HCT116 (cell line): ENCODE data around the gene MPIG6B. TPM values are rescaled to one million over a fixed set of nuclear protein-coding genes. Genes with fewer than 3 reads are reported as not detected.

Experiments
- ATAC-seq: fragments of 200-7000 bp; cut with Tn5 transposase; 2 replicates; pipeline ENCODE4 v1.9.1; 2020; ENCODE audit warnings: mild to moderate bottlenecking, moderate library complexity
- BruUV-seq: library from RNA; stranded (reverse); fragments of 400-500 nt; replicated peaks from 2 replicates; lab custom pipeline; 2021; lab: Mats Ljungman, UMichigan
- CTCF ChIA-PET: fragments of 300-600 bp; sonication (Branson Sonifier 250); formaldehyde crosslinking; loops from one replicate; lab custom pipeline; 2021; ENCODE audit warnings: antibody characterized with exemption; lab: Charles Lee
- POLR2A ChIA-PET: fragments of 300-600, 350-600 bp; sonication (Branson Sonifier 250); formaldehyde crosslinking; loops from one replicate; lab custom pipeline; 2021; ENCODE audit warnings: antibody characterized with exemption; lab: Charles Lee
- RAD21 ChIA-PET, 2 experiments: fragments of 300-600 bp; sonication (Branson Sonifier 250); formaldehyde crosslinking; loops; one replicate each; lab custom pipeline; 2023; ENCODE audit warnings: low total read pairs in 2 of 2; ENCODE audit not compliant: uncharacterized antibody in 2 of 2, unreplicated experiment in 2 of 2, low non-redundant PET in 1 of 2; lab: Charles Lee
- DNase-seq: peaks from one replicate; pipeline ENCODE4 v3.0.0-alpha.2; 2010; ENCODE audit warnings: low read depth, low spot score
- H2AFZ ChIP-seq: fragments of 200-600 bp; shearing (Covaris generic), sonication (generic); 2 replicates; pipeline ENCODE4 v1.6.1; 2017; ENCODE audit warnings: low read depth, mixed run types, mixed read lengths, antibody characterized with exemption, low read length; ENCODE audit not compliant: poor library complexity, severe bottlenecking
- H3K27ac ChIP-seq: 2 replicates; pipeline ENCODE4 v1.5.1; 2012; ENCODE audit warnings: low read depth, low read length
- H3K27me3 ChIP-seq: fragments of 200-600 bp; sonication (generic); 2 replicates; pipeline ENCODE4 v1.6.1; 2016; ENCODE audit warnings: mixed run types, low read length, mixed read lengths; ENCODE audit not compliant: insufficient read depth
- H3K36me3 ChIP-seq, 2 experiments: fragments of 200-500 bp in 1 of 2; fragments of 200-600 bp in 1 of 2; sonication (Bioruptor generic) in 1 of 2; sonication (generic) in 1 of 2; 2 replicates each; pipeline versions ENCODE4 v1.5.1 to v1.6.1; 2014 to 2016; ENCODE audit warnings: low read length in 2 of 2, inconsistent platforms in 1 of 2, mixed read lengths in 1 of 2, mixed run types in 1 of 2; ENCODE audit not compliant: insufficient read depth in 2 of 2, control insufficient read depth in 1 of 2
- H3K4me1 ChIP-seq, 2 experiments: fragments of 200-600 bp in 1 of 2; sonication (generic) in 1 of 2; 2 replicates each; pipeline versions ENCODE4 v1.5.1 to v1.6.1; 2012 to 2017; ENCODE audit warnings: low read length in 2 of 2, inconsistent platforms in 1 of 2, mild to moderate bottlenecking in 1 of 2, mixed read lengths in 1 of 2, mixed run types in 1 of 2, moderate library complexity in 1 of 2; ENCODE audit not compliant: insufficient read depth in 2 of 2, control insufficient read depth in 1 of 2
- H3K4me2 ChIP-seq: fragments of 200-600 bp; sonication (generic); 2 replicates; pipeline ENCODE4 v1.6.1; 2017; ENCODE audit warnings: mixed run types, low read length, mixed read lengths
- H3K4me3 ChIP-seq, 2 experiments: fragments of 200-600 bp in 1 of 2; sonication (generic) in 1 of 2; replicated peaks in 1 of 2; 2 replicates each; pipeline ENCODE4 v1.5.1; 2011 to 2016; ENCODE audit warnings: low read length in 2 of 2, control low read depth in 1 of 2, low read depth in 1 of 2, mild to moderate bottlenecking in 1 of 2, mixed read lengths in 1 of 2, mixed run types in 1 of 2
- H3K79me2 ChIP-seq: fragments of 200-600 bp; sonication (generic); 2 replicates; pipeline ENCODE4 v1.6.1; 2017; ENCODE audit warnings: mild to moderate bottlenecking, mixed run types, low read length, moderate library complexity, mixed read lengths; ENCODE audit not compliant: insufficient read depth
- H3K9ac ChIP-seq: fragments of 200-600 bp; sonication (generic); 2 replicates; pipeline ENCODE4 v1.6.1; 2016; ENCODE audit warnings: low read length, mixed read lengths
- H3K9me2 ChIP-seq: fragments of 200-600 bp; sonication (generic), shearing (Covaris generic); 2 replicates; pipeline ENCODE4 v1.6.1; 2017; ENCODE audit warnings: mixed run types, mild to moderate bottlenecking, moderate library complexity; ENCODE audit not compliant: insufficient read depth
- H3K9me3 ChIP-seq, 2 experiments: fragments of 200-500 bp in 1 of 2; fragments of 200-600 bp in 1 of 2; sonication (Bioruptor generic) in 1 of 2; sonication (generic) in 1 of 2; 2 replicates each; pipeline ENCODE4 v1.6.1; 2014 to 2017; ENCODE audit warnings: low read length in 2 of 2, mixed read lengths in 2 of 2, inconsistent platforms in 1 of 2, low read depth in 1 of 2, mild to moderate bottlenecking in 1 of 2, mixed run types in 1 of 2, moderate library complexity in 1 of 2; ENCODE audit not compliant: control insufficient read depth in 1 of 2, insufficient read depth in 1 of 2
- H4K20me1 ChIP-seq: fragments of 200-600 bp; sonication (generic), shearing (Covaris generic); 2 replicates; pipeline ENCODE4 v1.6.1; 2017; ENCODE audit warnings: mixed run types, mild to moderate bottlenecking, moderate library complexity; ENCODE audit not compliant: insufficient read depth
- CEBPB ChIP-seq: IDR thresholded peaks from 2 replicates; pipeline ENCODE4 v1.6.1; 2012; ENCODE audit warnings: low read depth
- CTCF ChIP-seq, 3 experiments: fragments of 200-600 bp in 1 of 3; sonication (generic) in 1 of 3; IDR thresholded peaks in 2 of 3; conservative IDR thresholded peaks in 1 of 3; 2 replicates each; pipeline ENCODE4 v1.5.1; 2012 to 2017; ENCODE audit warnings: low read depth in 2 of 3, low read length in 2 of 3, antibody characterized with exemption in 1 of 3, borderline replicate concordance in 1 of 3, control low read depth in 1 of 3, mild to moderate bottlenecking in 1 of 3, mixed read lengths in 1 of 3, mixed run types in 1 of 3, moderate library complexity in 1 of 3; ENCODE audit not compliant: insufficient read depth in 1 of 3
- POLR2AphosphoS5 ChIP-seq: IDR thresholded peaks from 2 replicates; pipeline ENCODE4 v1.6.1; 2011; ENCODE audit warnings: mild to moderate bottlenecking, low read depth, low read length, moderate library complexity
- RAD21 ChIP-seq: IDR thresholded peaks from 2 replicates; pipeline ENCODE4 v1.6.1; 2012; ENCODE audit warnings: low read depth, mild to moderate bottlenecking
- SRF ChIP-seq: IDR thresholded peaks from 2 replicates; pipeline ENCODE4 v1.6.1; 2012; ENCODE audit warnings: low read depth
- YY1 ChIP-seq: IDR thresholded peaks from 2 replicates; pipeline ENCODE4 v1.6.1; 2011; ENCODE audit warnings: low read length, low read depth, moderate library complexity, mild to moderate bottlenecking; ENCODE audit not compliant: insufficient replicate concordance; ENCODE audit errors: extremely low read depth
- intact Hi-C: fragments of 100-400 bp; cut with micrococcal nuclease; formaldehyde crosslinking; loops from 2 replicates; pipeline ENCODE4 v1.10.0; 2022
- total RNA-seq: library from RNA; stranded (reverse); gene quantifications from one replicate; pipeline ENCODE4 v1.2.1, GENCODE V29; 2021; ENCODE audit not compliant: unreplicated experiment

Gene MPIG6B
- total RNA-seq, 1 experiment from 2014 or later = 0.42 TPM

- Histone ChIP-seq H3K9me2 (no peaks in the 10 kb centered on the region), H3K4me3 (peak within 1 kb of the TSS; percentile 53 to 61), H2AFZ (peak within 1 kb of the TSS; percentile 73), H3K27ac (peak within 1 kb of the TSS; percentile 70), H3K36me3 (no peaks in the 10 kb centered on the region), H3K9me3 (no peaks in the 10 kb centered on the region), H4K20me1 (no peaks in the 10 kb centered on the region), H3K4me2 (peak within 1 kb of the TSS; percentile 85), H3K79me2 (no peaks in the 10 kb centered on the region), H3K27me3 (no peaks in the 10 kb centered on the region), H3K9ac (peak within 1 kb of the TSS; percentile 64), H3K4me1 (peaks cover 4 to 19% of the 10 kb centered on the region in 2 experiments; a peak in 3 of 4 replicates)
- ChIA-PET POLR2A (interaction anchor here (0.7 to 0.9 kb wide), 2 partner anchors 49 to 147 kb away, joined by 3 read pairs; partner anchors contain the start of genes DDAH2 and HSPA1B), RAD21 (interaction anchor here (0.6 to 0.9 kb wide), 3 partner anchors 55 to 370 kb away, joined by 3 read pairs; no protein-coding TSS in a partner anchor), CTCF (interaction anchor here (0.7 to 2.2 kb wide), 5 partner anchors 58 to 272 kb away, joined by 3 to 9 read pairs (median 5); partner anchors contain the start of gene MSH5)
- DNase-seq (peak; percentile 73), ATAC-seq (peak; percentile 85)
- TF ChIP-seq RAD21 = peak; percentile 99
- peak; percentile 43 to 90 (median 65) for TF ChIP-seq CTCF (IDR thresholded peaks at IDR 0.05 in 2 of 3, conservative IDR thresholded peaks at IDR 0.05 in 1 of 3; ENCODE audit: borderline replicate concordance in 1 of 3, insufficient read depth in 1 of 3, low read depth in 2 of 3, low read length in 2 of 3)
- TF ChIP-seq SRF = no peak
- TF ChIP-seq YY1 = peak; percentile 74
- TF ChIP-seq POLR2AphosphoS5 = 0 out of 2 replicates have a peak, but pooled peaks have one; percentile 11
- no peak for TF ChIP-seq CEBPB
- intact Hi-C loops = loop anchor here (1.0 to 2.0 kb wide), 5 partner anchors 50 to 272 kb away; partner anchors contain the start of gene HSPA1B
- BruUV-seq = no TSS peak
These were observed 42.7 kb upstream of the MPIG6B start, which contains the start of gene LY6G5C for GRCh38 chr6:31680226-31681134. Gene LY6G5C (minus strand): TSS chr6:31681067. CDS start chr6:31680373, 694 bp downstream.
